HCT116 (cell line): ENCODE results near the gene CDYL2. TPM values are rescaled to one million over a fixed set of nuclear protein-coding genes. Genes with fewer than 3 reads are reported as not detected.

Source experiments
- ATAC-seq: fragments of 200-7000 bp; cut with Tn5 transposase; 2 replicates; pipeline ENCODE4 v1.9.1; 2020; ENCODE audit warnings: mild to moderate bottlenecking, moderate library complexity
- BruUV-seq: library from RNA; stranded (reverse); fragments of 400-500 nt; replicated peaks from 2 replicates; lab custom pipeline; 2021; lab: Mats Ljungman, UMichigan
- CTCF ChIA-PET: fragments of 300-600 bp; sonication (Branson Sonifier 250); formaldehyde crosslinking; loops from one replicate; lab custom pipeline; 2021; ENCODE audit warnings: antibody characterized with exemption; lab: Charles Lee
- POLR2A ChIA-PET: fragments of 300-600, 350-600 bp; sonication (Branson Sonifier 250); formaldehyde crosslinking; loops from one replicate; lab custom pipeline; 2021; ENCODE audit warnings: antibody characterized with exemption; lab: Charles Lee
- RAD21 ChIA-PET, 2 experiments: fragments of 300-600 bp; sonication (Branson Sonifier 250); formaldehyde crosslinking; loops; one replicate each; lab custom pipeline; 2023; ENCODE audit warnings: low total read pairs in 2 of 2; ENCODE audit not compliant: uncharacterized antibody in 2 of 2, unreplicated experiment in 2 of 2, low non-redundant PET in 1 of 2; lab: Charles Lee
- DNase-seq: peaks from one replicate; pipeline ENCODE4 v3.0.0-alpha.2; 2010; ENCODE audit warnings: low read depth, low spot score
- H2AFZ ChIP-seq: fragments of 200-600 bp; shearing (Covaris generic), sonication (generic); 2 replicates; pipeline ENCODE4 v1.6.1; 2017; ENCODE audit warnings: low read depth, mixed run types, mixed read lengths, antibody characterized with exemption, low read length; ENCODE audit not compliant: poor library complexity, severe bottlenecking
- H3K27ac ChIP-seq: 2 replicates; pipeline ENCODE4 v1.5.1; 2012; ENCODE audit warnings: low read depth, low read length
- H3K27me3 ChIP-seq: fragments of 200-600 bp; sonication (generic); 2 replicates; pipeline ENCODE4 v1.6.1; 2016; ENCODE audit warnings: mixed run types, low read length, mixed read lengths; ENCODE audit not compliant: insufficient read depth
- H3K36me3 ChIP-seq, 2 experiments: fragments of 200-500 bp in 1 of 2; fragments of 200-600 bp in 1 of 2; sonication (Bioruptor generic) in 1 of 2; sonication (generic) in 1 of 2; 2 replicates each; pipeline versions ENCODE4 v1.5.1 to v1.6.1; 2014 to 2016; ENCODE audit warnings: low read length in 2 of 2, inconsistent platforms in 1 of 2, mixed read lengths in 1 of 2, mixed run types in 1 of 2; ENCODE audit not compliant: insufficient read depth in 2 of 2, control insufficient read depth in 1 of 2
- H3K4me1 ChIP-seq, 2 experiments: fragments of 200-600 bp in 1 of 2; sonication (generic) in 1 of 2; 2 replicates each; pipeline versions ENCODE4 v1.5.1 to v1.6.1; 2012 to 2017; ENCODE audit warnings: low read length in 2 of 2, inconsistent platforms in 1 of 2, mild to moderate bottlenecking in 1 of 2, mixed read lengths in 1 of 2, mixed run types in 1 of 2, moderate library complexity in 1 of 2; ENCODE audit not compliant: insufficient read depth in 2 of 2, control insufficient read depth in 1 of 2
- H3K4me2 ChIP-seq: fragments of 200-600 bp; sonication (generic); 2 replicates; pipeline ENCODE4 v1.6.1; 2017; ENCODE audit warnings: mixed run types, low read length, mixed read lengths
- H3K4me3 ChIP-seq, 2 experiments: fragments of 200-600 bp in 1 of 2; sonication (generic) in 1 of 2; replicated peaks in 1 of 2; 2 replicates each; pipeline ENCODE4 v1.5.1; 2011 to 2016; ENCODE audit warnings: low read length in 2 of 2, control low read depth in 1 of 2, low read depth in 1 of 2, mild to moderate bottlenecking in 1 of 2, mixed read lengths in 1 of 2, mixed run types in 1 of 2
- H3K79me2 ChIP-seq: fragments of 200-600 bp; sonication (generic); 2 replicates; pipeline ENCODE4 v1.6.1; 2017; ENCODE audit warnings: mild to moderate bottlenecking, mixed run types, low read length, moderate library complexity, mixed read lengths; ENCODE audit not compliant: insufficient read depth
- H3K9ac ChIP-seq: fragments of 200-600 bp; sonication (generic); 2 replicates; pipeline ENCODE4 v1.6.1; 2016; ENCODE audit warnings: low read length, mixed read lengths
- H3K9me2 ChIP-seq: fragments of 200-600 bp; sonication (generic), shearing (Covaris generic); 2 replicates; pipeline ENCODE4 v1.6.1; 2017; ENCODE audit warnings: mixed run types, mild to moderate bottlenecking, moderate library complexity; ENCODE audit not compliant: insufficient read depth
- H3K9me3 ChIP-seq, 2 experiments: fragments of 200-500 bp in 1 of 2; fragments of 200-600 bp in 1 of 2; sonication (Bioruptor generic) in 1 of 2; sonication (generic) in 1 of 2; 2 replicates each; pipeline ENCODE4 v1.6.1; 2014 to 2017; ENCODE audit warnings: low read length in 2 of 2, mixed read lengths in 2 of 2, inconsistent platforms in 1 of 2, low read depth in 1 of 2, mild to moderate bottlenecking in 1 of 2, mixed run types in 1 of 2, moderate library complexity in 1 of 2; ENCODE audit not compliant: control insufficient read depth in 1 of 2, insufficient read depth in 1 of 2
- H4K20me1 ChIP-seq: fragments of 200-600 bp; sonication (generic), shearing (Covaris generic); 2 replicates; pipeline ENCODE4 v1.6.1; 2017; ENCODE audit warnings: mixed run types, mild to moderate bottlenecking, moderate library complexity; ENCODE audit not compliant: insufficient read depth
- CBX3 ChIP-seq: IDR thresholded peaks from 2 replicates; pipeline ENCODE4 v1.6.1; 2012; ENCODE audit warnings: low read depth
- CEBPB ChIP-seq: IDR thresholded peaks from 2 replicates; pipeline ENCODE4 v1.6.1; 2012; ENCODE audit warnings: low read depth
- EGR1 ChIP-seq: IDR thresholded peaks from 2 replicates; pipeline ENCODE4 v1.6.1; 2012; ENCODE audit warnings: low read depth
- ELF1 ChIP-seq: IDR thresholded peaks from 2 replicates; pipeline ENCODE4 v1.6.1; 2012; ENCODE audit warnings: low read depth, borderline replicate concordance
- FOSL1 ChIP-seq: IDR thresholded peaks from 2 replicates; pipeline ENCODE4 v1.6.1; 2012; ENCODE audit warnings: low read depth
- JUND ChIP-seq: IDR thresholded peaks from 2 replicates; pipeline ENCODE4 v1.6.1; 2012
- POLR2A ChIP-seq: IDR thresholded peaks from 2 replicates; pipeline ENCODE4 v1.7.0; 2011; ENCODE audit warnings: borderline replicate concordance; ENCODE audit not compliant: insufficient read depth, insufficient read length; ENCODE audit errors: extremely low read depth
- POLR2AphosphoS5 ChIP-seq: IDR thresholded peaks from 2 replicates; pipeline ENCODE4 v1.6.1; 2011; ENCODE audit warnings: mild to moderate bottlenecking, low read depth, low read length, moderate library complexity
- RAD21 ChIP-seq: IDR thresholded peaks from 2 replicates; pipeline ENCODE4 v1.6.1; 2012; ENCODE audit warnings: low read depth, mild to moderate bottlenecking
- SP1 ChIP-seq: IDR thresholded peaks from 2 replicates; pipeline ENCODE4 v1.6.1; 2012; ENCODE audit warnings: low read depth
- SRF ChIP-seq: IDR thresholded peaks from 2 replicates; pipeline ENCODE4 v1.6.1; 2012; ENCODE audit warnings: low read depth
- TCF7L2 ChIP-seq: IDR thresholded peaks from 2 replicates; pipeline ENCODE4 v1.7.0; 2011; ENCODE audit warnings: borderline replicate concordance, inconsistent platforms; ENCODE audit not compliant: insufficient read depth, insufficient read length; ENCODE audit errors: extremely low read depth
- ZFX ChIP-seq: fragments of 450-650 bp; IDR thresholded peaks from 2 replicates; pipeline ENCODE4 v1.6.1; 2017
- ZNF274 ChIP-seq: fragments of 200-500 bp; sonication (Bioruptor generic); IDR thresholded peaks from 2 replicates; pipeline ENCODE4 v1.6.1; 2014; ENCODE audit warnings: mild to moderate bottlenecking, low read depth, low read length, inconsistent platforms
- intact Hi-C: fragments of 100-400 bp; cut with micrococcal nuclease; formaldehyde crosslinking; loops from 2 replicates; pipeline ENCODE4 v1.10.0; 2022
- total RNA-seq: library from RNA; stranded (reverse); gene quantifications from one replicate; pipeline ENCODE4 v1.2.1, GENCODE V29; 2021; ENCODE audit not compliant: unreplicated experiment
- TF ChIP-seq, protein P1 (sequence below): IDR thresholded peaks from 2 replicates; pipeline ENCODE4 v1.6.1; 2012; ENCODE audit warnings: low read depth
- TF ChIP-seq, protein P2 (sequence below), 3 experiments: fragments of 200-600 bp in 1 of 3; sonication (generic) in 1 of 3; IDR thresholded peaks in 2 of 3; conservative IDR thresholded peaks in 1 of 3; 2 replicates each; pipeline ENCODE4 v1.5.1; 2012 to 2017; ENCODE audit warnings: low read depth in 2 of 3, low read length in 2 of 3, antibody characterized with exemption in 1 of 3, borderline replicate concordance in 1 of 3, control low read depth in 1 of 3, mild to moderate bottlenecking in 1 of 3, mixed read lengths in 1 of 3, mixed run types in 1 of 3, moderate library complexity in 1 of 3; ENCODE audit not compliant: insufficient read depth in 1 of 3

The CDYL2 gene
- total RNA-seq, 1 experiment from 2014 or later = 0.10 TPM

DNA sequence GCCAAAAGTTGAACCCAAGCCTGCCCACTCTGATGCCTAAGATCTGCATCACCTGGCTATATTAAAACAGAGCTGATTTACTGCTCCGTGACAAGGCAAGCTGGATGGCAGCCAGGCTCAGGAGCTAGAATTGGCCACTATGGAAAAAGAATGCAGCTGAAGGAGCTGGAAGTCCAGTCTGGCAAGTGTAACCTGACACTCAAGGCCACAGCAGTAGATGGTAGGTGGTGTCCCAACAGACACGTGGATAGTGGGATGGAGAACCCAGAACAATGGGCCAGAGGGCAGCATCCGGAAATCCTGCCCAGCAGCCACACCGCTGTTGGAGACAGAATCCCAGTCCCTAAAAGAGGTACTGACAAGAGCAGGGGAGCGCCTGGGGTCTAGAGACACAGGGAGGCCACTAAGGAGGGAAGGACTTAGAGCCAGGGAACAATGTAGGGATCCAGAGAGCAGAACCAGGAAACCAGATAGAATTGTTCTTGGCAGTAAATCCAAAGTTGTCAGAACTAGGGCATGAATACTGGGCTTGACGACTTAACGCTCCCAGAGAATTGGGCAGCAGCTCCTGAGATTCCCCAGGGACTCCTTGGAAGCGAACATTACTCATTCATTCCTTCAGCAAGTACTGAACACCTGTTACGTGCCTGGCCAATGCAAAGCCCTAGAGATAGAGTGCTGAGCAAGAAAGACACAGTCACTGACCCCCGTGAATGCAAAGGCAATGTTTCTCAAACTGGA is 85.7 kb downstream of the CDYL2 start:
- Histone ChIP-seq H3K27ac (no peak overlapping the region), H3K27me3 (no peaks in the 10 kb centered on the region), H3K79me2 (no peaks in the 10 kb centered on the region), H3K4me2 (no peak overlapping the region), H3K9me3 (no peaks in the 10 kb centered on the region), H4K20me1 (no peaks in the 10 kb centered on the region), H3K4me3 (no peak overlapping the region), H3K36me3 (no peaks in the 10 kb centered on the region), H3K9me2 (no peaks in the 10 kb centered on the region), H3K4me1 (0 out of 4 replicates have a peak, but pooled peaks cover 0 to 3% of the 10 kb centered on the region in 2 experiments), H2AFZ (no peak overlapping the region), H3K9ac (no peak overlapping the region)
- BruUV-seq = no TSS peak
- DNase-seq (no peak), ATAC-seq (no peak)
- intact Hi-C loops = no loop called here
- ChIA-PET POLR2A (no interaction called here), RAD21 (no interaction called here), CTCF (no interaction called here)
- TF ChIP-seq JUND (no peak), RAD21 (no peak), CEBPB (no peak), ZFX (no peak), TCF7L2 (no peak), SP1 (no peak), POLR2A (no peak), ELF1 (no peak), FOSL1 (no peak), SRF (no peak), EGR1 (no peak), ZNF274 (no peak), POLR2AphosphoS5 (no peak), CBX3 (no peak)
- TF ChIP-seq, protein P1, sequence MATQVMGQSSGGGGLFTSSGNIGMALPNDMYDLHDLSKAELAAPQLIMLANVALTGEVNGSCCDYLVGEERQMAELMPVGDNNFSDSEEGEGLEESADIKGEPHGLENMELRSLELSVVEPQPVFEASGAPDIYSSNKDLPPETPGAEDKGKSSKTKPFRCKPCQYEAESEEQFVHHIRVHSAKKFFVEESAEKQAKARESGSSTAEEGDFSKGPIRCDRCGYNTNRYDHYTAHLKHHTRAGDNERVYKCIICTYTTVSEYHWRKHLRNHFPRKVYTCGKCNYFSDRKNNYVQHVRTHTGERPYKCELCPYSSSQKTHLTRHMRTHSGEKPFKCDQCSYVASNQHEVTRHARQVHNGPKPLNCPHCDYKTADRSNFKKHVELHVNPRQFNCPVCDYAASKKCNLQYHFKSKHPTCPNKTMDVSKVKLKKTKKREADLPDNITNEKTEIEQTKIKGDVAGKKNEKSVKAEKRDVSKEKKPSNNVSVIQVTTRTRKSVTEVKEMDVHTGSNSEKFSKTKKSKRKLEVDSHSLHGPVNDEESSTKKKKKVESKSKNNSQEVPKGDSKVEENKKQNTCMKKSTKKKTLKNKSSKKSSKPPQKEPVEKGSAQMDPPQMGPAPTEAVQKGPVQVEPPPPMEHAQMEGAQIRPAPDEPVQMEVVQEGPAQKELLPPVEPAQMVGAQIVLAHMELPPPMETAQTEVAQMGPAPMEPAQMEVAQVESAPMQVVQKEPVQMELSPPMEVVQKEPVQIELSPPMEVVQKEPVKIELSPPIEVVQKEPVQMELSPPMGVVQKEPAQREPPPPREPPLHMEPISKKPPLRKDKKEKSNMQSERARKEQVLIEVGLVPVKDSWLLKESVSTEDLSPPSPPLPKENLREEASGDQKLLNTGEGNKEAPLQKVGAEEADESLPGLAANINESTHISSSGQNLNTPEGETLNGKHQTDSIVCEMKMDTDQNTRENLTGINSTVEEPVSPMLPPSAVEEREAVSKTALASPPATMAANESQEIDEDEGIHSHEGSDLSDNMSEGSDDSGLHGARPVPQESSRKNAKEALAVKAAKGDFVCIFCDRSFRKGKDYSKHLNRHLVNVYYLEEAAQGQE = no peak
- TF ChIP-seq, protein P2, sequence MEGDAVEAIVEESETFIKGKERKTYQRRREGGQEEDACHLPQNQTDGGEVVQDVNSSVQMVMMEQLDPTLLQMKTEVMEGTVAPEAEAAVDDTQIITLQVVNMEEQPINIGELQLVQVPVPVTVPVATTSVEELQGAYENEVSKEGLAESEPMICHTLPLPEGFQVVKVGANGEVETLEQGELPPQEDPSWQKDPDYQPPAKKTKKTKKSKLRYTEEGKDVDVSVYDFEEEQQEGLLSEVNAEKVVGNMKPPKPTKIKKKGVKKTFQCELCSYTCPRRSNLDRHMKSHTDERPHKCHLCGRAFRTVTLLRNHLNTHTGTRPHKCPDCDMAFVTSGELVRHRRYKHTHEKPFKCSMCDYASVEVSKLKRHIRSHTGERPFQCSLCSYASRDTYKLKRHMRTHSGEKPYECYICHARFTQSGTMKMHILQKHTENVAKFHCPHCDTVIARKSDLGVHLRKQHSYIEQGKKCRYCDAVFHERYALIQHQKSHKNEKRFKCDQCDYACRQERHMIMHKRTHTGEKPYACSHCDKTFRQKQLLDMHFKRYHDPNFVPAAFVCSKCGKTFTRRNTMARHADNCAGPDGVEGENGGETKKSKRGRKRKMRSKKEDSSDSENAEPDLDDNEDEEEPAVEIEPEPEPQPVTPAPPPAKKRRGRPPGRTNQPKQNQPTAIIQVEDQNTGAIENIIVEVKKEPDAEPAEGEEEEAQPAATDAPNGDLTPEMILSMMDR (IDR thresholded peaks at IDR 0.05 in 2 of 3, conservative IDR thresholded peaks at IDR 0.05 in 1 of 3; ENCODE audit: borderline replicate concordance in 1 of 3, insufficient read depth in 1 of 3, low read depth in 2 of 3, low read length in 2 of 3) = no peak
